ENCODE results near the gene RELN.
"Not testable (repeated sequence)": the region's sequence is repeated elsewhere in the genome, so short reads cannot be mapped to it uniquely, and the experiment has no call there.

Gene RELN

DNA sequence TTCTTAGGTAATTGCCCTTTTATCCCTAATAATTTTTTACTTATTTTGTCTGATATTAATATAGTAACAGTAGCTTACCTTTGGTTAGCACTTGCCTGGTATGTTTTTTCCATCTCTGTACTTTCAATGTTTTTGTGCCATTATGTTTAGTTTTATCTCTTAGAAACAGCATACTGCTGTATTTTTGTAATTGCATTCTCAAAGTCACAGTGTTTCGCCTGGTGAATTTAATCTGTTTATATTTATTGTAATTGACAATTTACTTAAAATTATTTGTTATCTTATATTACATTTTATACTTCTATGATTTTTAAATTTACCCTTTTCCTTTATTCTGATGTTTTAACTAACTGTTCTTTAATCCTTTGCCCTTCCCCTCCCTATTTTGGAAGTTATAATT lies 166.4 kb downstream of the RELN start:
- ATAC-seq = no peak
- TF ChIP-seq ZFP30 (CRISPR knock-in tag; IDR thresholded peaks at IDR 0.05) (no peak), ISL1 (CRISPR knock-in tag; IDR thresholded peaks at IDR 0.05) (no peak), ZFP3 (CRISPR knock-in tag; IDR thresholded peaks at IDR 0.05) (no peak), ZNF8 (CRISPR knock-in tag; IDR thresholded peaks at IDR 0.05) (no peak), TOX (CRISPR knock-in tag; IDR thresholded peaks at IDR 0.05; ENCODE audit: borderline replicate concordance) (no peak), PPARA (CRISPR knock-in tag; IDR thresholded peaks at IDR 0.05; ENCODE audit: borderline replicate concordance) (no peak), GLIS3 (CRISPR knock-in tag; IDR thresholded peaks at IDR 0.05) (no peak), ZC3H10 (CRISPR knock-in tag; IDR thresholded peaks at IDR 0.05) (no peak), SNAI2 (CRISPR knock-in tag; IDR thresholded peaks at IDR 0.05) (no peak), CSDC2 (CRISPR knock-in tag; IDR thresholded peaks at IDR 0.05) (no peak), BACH2 (CRISPR knock-in tag; IDR thresholded peaks at IDR 0.05; ENCODE audit: borderline replicate concordance) (no peak), ZNF70 (CRISPR knock-in tag; IDR thresholded peaks at IDR 0.05) (no peak), ESRRG (CRISPR knock-in tag; IDR thresholded peaks at IDR 0.05) (no peak), ZNF565 (CRISPR knock-in tag; conservative IDR thresholded peaks at IDR 0.05; ENCODE audit: low read depth) (no peak)
- TF ChIP-seq, protein P1, sequence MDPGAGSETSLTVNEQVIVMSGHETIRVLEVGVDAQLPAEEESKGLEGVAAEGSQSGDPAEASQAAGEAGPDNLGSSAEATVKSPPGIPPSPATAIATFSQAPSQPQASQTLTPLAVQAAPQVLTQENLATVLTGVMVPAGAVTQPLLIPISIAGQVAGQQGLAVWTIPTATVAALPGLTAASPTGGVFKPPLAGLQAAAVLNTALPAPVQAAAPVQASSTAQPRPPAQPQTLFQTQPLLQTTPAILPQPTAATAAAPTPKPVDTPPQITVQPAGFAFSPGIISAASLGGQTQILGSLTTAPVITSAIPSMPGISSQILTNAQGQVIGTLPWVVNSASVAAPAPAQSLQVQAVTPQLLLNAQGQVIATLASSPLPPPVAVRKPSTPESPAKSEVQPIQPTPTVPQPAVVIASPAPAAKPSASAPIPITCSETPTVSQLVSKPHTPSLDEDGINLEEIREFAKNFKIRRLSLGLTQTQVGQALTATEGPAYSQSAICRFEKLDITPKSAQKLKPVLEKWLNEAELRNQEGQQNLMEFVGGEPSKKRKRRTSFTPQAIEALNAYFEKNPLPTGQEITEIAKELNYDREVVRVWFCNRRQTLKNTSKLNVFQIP (CRISPR knock-in tag; IDR thresholded peaks at IDR 0.05; ENCODE audit: borderline replicate concordance, low read depth) = no peak
- TF ChIP-seq, protein P2, sequence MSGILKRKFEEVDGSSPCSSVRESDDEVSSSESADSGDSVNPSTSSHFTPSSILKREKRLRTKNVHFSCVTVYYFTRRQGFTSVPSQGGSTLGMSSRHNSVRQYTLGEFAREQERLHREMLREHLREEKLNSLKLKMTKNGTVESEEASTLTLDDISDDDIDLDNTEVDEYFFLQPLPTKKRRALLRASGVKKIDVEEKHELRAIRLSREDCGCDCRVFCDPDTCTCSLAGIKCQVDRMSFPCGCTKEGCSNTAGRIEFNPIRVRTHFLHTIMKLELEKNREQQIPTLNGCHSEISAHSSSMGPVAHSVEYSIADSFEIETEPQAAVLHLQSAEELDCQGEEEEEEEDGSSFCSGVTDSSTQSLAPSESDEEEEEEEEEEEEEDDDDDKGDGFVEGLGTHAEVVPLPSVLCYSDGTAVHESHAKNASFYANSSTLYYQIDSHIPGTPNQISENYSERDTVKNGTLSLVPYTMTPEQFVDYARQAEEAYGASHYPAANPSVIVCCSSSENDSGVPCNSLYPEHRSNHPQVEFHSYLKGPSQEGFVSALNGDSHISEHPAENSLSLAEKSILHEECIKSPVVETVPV (CRISPR knock-in tag; IDR thresholded peaks at IDR 0.05) = no peak
- TF ChIP-seq, protein P3, sequence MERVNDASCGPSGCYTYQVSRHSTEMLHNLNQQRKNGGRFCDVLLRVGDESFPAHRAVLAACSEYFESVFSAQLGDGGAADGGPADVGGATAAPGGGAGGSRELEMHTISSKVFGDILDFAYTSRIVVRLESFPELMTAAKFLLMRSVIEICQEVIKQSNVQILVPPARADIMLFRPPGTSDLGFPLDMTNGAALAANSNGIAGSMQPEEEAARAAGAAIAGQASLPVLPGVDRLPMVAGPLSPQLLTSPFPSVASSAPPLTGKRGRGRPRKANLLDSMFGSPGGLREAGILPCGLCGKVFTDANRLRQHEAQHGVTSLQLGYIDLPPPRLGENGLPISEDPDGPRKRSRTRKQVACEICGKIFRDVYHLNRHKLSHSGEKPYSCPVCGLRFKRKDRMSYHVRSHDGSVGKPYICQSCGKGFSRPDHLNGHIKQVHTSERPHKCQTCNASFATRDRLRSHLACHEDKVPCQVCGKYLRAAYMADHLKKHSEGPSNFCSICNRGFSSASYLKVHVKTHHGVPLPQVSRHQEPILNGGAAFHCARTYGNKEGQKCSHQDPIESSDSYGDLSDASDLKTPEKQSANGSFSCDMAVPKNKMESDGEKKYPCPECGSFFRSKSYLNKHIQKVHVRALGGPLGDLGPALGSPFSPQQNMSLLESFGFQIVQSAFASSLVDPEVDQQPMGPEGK (CRISPR knock-in tag; IDR thresholded peaks at IDR 0.05; ENCODE audit: borderline replicate concordance) = no peak

DNA sequence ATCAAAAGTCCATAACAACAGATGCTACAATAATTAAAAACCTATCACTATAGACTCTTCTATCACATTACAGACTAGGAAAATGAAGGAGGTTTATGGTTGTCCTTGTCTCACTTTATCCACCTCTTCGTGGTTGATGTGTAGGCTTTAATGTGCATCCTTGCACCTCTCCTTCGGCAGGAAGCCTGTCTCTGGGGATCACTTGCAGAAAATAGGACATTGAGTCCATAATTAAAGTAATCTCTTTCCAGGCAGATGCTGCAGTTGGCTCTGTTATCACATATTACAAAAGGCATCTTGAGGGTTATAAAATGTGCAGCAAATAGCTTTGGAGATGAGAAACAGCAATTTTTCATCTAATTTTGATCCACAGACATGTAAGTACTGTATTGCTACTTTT lies 168.4 kb downstream of the RELN start:
- TF ChIP-seq TCF4 (CRISPR knock-in tag; IDR thresholded peaks at IDR 0.05; ENCODE audit: borderline replicate concordance) (peak; percentile 15; the same call in 1 of the 2 replicates), ISL1 (CRISPR knock-in tag; IDR thresholded peaks at IDR 0.05) (no peak), ESRRG (CRISPR knock-in tag; IDR thresholded peaks at IDR 0.05) (no peak)
- TF ChIP-seq, protein P4, sequence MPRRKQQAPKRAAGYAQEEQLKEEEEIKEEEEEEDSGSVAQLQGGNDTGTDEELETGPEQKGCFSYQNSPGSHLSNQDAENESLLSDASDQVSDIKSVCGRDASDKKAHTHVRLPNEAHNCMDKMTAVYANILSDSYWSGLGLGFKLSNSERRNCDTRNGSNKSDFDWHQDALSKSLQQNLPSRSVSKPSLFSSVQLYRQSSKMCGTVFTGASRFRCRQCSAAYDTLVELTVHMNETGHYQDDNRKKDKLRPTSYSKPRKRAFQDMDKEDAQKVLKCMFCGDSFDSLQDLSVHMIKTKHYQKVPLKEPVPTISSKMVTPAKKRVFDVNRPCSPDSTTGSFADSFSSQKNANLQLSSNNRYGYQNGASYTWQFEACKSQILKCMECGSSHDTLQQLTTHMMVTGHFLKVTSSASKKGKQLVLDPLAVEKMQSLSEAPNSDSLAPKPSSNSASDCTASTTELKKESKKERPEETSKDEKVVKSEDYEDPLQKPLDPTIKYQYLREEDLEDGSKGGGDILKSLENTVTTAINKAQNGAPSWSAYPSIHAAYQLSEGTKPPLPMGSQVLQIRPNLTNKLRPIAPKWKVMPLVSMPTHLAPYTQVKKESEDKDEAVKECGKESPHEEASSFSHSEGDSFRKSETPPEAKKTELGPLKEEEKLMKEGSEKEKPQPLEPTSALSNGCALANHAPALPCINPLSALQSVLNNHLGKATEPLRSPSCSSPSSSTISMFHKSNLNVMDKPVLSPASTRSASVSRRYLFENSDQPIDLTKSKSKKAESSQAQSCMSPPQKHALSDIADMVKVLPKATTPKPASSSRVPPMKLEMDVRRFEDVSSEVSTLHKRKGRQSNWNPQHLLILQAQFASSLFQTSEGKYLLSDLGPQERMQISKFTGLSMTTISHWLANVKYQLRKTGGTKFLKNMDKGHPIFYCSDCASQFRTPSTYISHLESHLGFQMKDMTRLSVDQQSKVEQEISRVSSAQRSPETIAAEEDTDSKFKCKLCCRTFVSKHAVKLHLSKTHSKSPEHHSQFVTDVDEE (CRISPR knock-in tag; IDR thresholded peaks at IDR 0.05) = no peak
- no peak for ATAC-seq

DNA sequence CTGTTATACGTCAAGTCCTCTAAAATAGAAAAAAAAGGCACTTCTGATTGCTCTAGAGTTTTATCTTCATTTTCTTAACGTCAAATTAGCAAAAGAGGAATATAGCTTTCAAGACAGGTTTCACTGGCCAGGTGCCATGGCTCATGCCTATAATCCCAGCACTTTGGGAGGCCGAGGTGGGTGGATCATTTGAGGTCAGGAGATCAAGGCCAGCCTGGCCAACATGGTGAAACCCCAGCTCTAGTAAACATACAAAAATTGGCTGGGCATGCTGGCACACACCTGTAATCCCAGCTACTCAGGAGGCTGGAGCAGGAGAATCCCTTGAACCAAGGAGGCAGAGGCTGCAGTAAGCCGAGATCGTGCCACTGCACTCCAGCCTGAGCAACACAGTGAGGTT lies 173.5 kb downstream of the RELN start:
- ATAC-seq = not testable (repeated sequence)

DNA sequence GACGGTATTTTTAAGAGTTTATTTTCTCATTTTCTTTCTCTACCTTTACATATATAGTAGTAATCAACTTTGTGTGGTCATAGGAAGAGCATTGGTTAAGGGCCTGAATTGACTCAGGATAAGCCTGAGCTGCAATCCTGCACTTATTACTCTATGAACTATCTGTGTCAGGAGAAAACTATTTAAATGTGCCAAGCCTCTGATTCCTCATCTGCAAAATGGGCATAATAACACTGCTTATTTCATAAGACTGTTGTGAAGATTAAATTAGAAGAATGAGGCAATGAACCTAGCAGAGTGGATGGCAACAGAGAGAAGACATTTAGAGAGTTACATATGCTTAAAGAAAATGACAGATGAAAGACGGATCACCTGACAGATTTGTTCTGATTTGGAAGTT lies 175.5 kb downstream of the RELN start:
- no peak for TF ChIP-seq GLIS3 (CRISPR knock-in tag; IDR thresholded peaks at IDR 0.05)
- TF ChIP-seq TOX (CRISPR knock-in tag; IDR thresholded peaks at IDR 0.05; ENCODE audit: borderline replicate concordance) = no peak
- no peak for TF ChIP-seq ISL1 (CRISPR knock-in tag; IDR thresholded peaks at IDR 0.05)

DNA sequence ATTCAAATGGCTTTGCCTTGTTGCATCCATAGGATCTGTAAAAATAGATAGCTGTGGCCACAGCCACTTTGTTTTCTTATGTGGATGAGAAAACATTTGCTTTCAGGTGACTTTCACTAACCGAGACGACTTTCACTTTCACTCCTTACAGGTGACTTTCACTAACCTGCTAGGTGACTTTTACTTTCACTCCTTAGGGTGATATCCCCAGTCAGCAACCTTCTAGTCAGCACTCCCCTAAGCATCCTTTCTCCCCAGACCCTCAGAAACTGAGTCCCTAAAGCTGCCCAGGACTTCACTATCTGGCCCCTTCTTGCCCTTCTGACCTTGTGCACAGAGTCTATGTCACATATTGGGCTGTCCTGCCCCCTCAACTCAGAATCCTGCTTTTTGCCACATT lies 177.5 kb downstream of the RELN start:
- no peak for ATAC-seq
- TF ChIP-seq ZNF8 (CRISPR knock-in tag; IDR thresholded peaks at IDR 0.05) (no peak), ZC3H10 (CRISPR knock-in tag; IDR thresholded peaks at IDR 0.05) (no peak), OSR1 (CRISPR knock-in tag; IDR thresholded peaks at IDR 0.05) (no peak), BACH2 (CRISPR knock-in tag; IDR thresholded peaks at IDR 0.05; ENCODE audit: borderline replicate concordance) (no peak), ZFP30 (CRISPR knock-in tag; IDR thresholded peaks at IDR 0.05) (no peak), ARNTL (CRISPR knock-in tag; IDR thresholded peaks at IDR 0.05; ENCODE audit: borderline replicate concordance, low read depth) (no peak), TCF4 (CRISPR knock-in tag; IDR thresholded peaks at IDR 0.05; ENCODE audit: borderline replicate concordance) (no peak), PPARA (CRISPR knock-in tag; IDR thresholded peaks at IDR 0.05; ENCODE audit: borderline replicate concordance) (no peak)
- TF ChIP-seq, protein P3 (CRISPR knock-in tag; IDR thresholded peaks at IDR 0.05; ENCODE audit: borderline replicate concordance) = no peak
- TF ChIP-seq, protein P5, sequence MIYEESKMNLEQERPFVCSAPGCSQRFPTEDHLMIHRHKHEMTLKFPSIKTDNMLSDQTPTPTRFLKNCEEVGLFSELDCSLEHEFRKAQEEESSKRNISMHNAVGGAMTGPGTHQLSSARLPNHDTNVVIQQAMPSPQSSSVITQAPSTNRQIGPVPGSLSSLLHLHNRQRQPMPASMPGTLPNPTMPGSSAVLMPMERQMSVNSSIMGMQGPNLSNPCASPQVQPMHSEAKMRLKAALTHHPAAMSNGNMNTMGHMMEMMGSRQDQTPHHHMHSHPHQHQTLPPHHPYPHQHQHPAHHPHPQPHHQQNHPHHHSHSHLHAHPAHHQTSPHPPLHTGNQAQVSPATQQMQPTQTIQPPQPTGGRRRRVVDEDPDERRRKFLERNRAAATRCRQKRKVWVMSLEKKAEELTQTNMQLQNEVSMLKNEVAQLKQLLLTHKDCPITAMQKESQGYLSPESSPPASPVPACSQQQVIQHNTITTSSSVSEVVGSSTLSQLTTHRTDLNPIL (CRISPR knock-in tag; IDR thresholded peaks at IDR 0.05; ENCODE audit: low read depth) = no peak
- TF ChIP-seq, protein P2 (CRISPR knock-in tag; IDR thresholded peaks at IDR 0.05) = no peak

More for the DNA sequence above, 175.5 kb downstream of the RELN start:
- ATAC-seq = no peak

Measured in SK-N-SH treated with all-trans-retinoic acid at 6 μM for 48 hours (cell line).